ENCODE measurements around the gene OPHN1. TPM values are rescaled to one million over a fixed set of nuclear protein-coding genes. Genes with fewer than 3 reads are reported as not detected.

OPHN1 gene
- total RNA-seq, 4 donors from 2014 or later = 5.1 to 11.2 (median 8.0) TPM

DNA sequence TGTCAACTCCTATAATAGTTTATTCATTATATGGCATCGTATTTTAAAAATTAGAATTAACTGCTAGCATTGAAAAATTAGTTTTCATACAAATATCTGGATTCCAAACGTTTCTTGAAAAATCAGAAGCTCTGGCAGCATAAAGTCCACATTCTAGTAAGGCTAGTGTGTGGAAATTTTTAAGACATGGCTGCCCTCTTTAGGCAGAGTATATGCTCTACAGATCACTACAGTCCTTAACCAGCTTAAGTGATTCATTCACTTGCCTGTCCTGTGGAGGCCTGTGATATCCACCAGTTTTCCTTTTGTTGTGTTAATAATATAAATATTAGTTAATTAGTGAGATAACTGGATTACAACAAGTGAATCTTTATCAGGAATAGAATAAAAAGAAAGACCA, 287.2 kb downstream of the OPHN1 start:
- no peak for DNase-seq (ENCODE audit: extremely low spot score)
- H3K27ac ChIP-seq (replicated peaks in 1 of 4) = no peak overlapping the region
- H3K36me3 ChIP-seq = no peaks in the 10 kb centered on the region
- H3K4me1 ChIP-seq = no peaks in the 10 kb centered on the region
- H3K4me3 ChIP-seq = no peak overlapping the region
- 8% methylated on average over 2 of the region's 2 CpGs for WGBS
- intact Hi-C loops (cut with DNase I) = no loop called here
- H3K27me3 ChIP-seq = no peaks in the 10 kb centered on the region
- H3K9me3 ChIP-seq = no peaks in the 10 kb centered on the region
- TF ChIP-seq POLR2AphosphoS5 (IDR thresholded peaks at IDR 0.05) (no peak), POLR2A (IDR thresholded peaks at IDR 0.05; ENCODE audit: low read depth) (no peak), EP300 (IDR thresholded peaks at IDR 0.05) (no peak)
- TF ChIP-seq, protein P1, sequence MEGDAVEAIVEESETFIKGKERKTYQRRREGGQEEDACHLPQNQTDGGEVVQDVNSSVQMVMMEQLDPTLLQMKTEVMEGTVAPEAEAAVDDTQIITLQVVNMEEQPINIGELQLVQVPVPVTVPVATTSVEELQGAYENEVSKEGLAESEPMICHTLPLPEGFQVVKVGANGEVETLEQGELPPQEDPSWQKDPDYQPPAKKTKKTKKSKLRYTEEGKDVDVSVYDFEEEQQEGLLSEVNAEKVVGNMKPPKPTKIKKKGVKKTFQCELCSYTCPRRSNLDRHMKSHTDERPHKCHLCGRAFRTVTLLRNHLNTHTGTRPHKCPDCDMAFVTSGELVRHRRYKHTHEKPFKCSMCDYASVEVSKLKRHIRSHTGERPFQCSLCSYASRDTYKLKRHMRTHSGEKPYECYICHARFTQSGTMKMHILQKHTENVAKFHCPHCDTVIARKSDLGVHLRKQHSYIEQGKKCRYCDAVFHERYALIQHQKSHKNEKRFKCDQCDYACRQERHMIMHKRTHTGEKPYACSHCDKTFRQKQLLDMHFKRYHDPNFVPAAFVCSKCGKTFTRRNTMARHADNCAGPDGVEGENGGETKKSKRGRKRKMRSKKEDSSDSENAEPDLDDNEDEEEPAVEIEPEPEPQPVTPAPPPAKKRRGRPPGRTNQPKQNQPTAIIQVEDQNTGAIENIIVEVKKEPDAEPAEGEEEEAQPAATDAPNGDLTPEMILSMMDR (IDR thresholded peaks at IDR 0.05) = peak in 1 of 3 experiments; percentile 18

- TF ChIP-seq POLR2AphosphoS5 (IDR thresholded peaks at IDR 0.05) (no peak), EP300 (IDR thresholded peaks at IDR 0.05) (no peak), POLR2A (IDR thresholded peaks at IDR 0.05; ENCODE audit: low read depth) (no peak)
- TF ChIP-seq, protein P1 (IDR thresholded peaks at IDR 0.05) = no peak
- H3K27me3 ChIP-seq = no peaks in the 10 kb centered on the region
- H3K27ac ChIP-seq (replicated peaks in 1 of 4) = no peak overlapping the region
- H3K4me1 ChIP-seq = peaks cover 0 to 3% (median 0%) of the 10 kb centered on the region in 4 donors
- no peaks in the 10 kb centered on the region for H3K9me3 ChIP-seq
- no peaks in the 10 kb centered on the region for H3K36me3 ChIP-seq
- WGBS = 43% methylated on average over 2 of the region's 2 CpGs
- intact Hi-C loops (cut with DNase I) = no loop called here
- H3K4me3 ChIP-seq = no peak overlapping the region
- DNase-seq (ENCODE audit: extremely low spot score) = no peak
Observed at GRCh38 chrX:68139791-68140190, 293.5 kb downstream of the OPHN1 start.

- Histone ChIP-seq H3K4me3 (no peak overlapping the region), H3K4me1 (no peaks in the 10 kb centered on the region), H3K27me3 (no peaks in the 10 kb centered on the region), H3K27ac (replicated peaks in 1 of 4) (no peak overlapping the region), H3K9me3 (no peaks in the 10 kb centered on the region), H3K36me3 (no peaks in the 10 kb centered on the region)
- 82% methylated on average over 4 of the region's 4 CpGs for WGBS
- TF ChIP-seq, protein P1 (IDR thresholded peaks at IDR 0.05) = no peak
- TF ChIP-seq EP300 (IDR thresholded peaks at IDR 0.05) (no peak), POLR2A (IDR thresholded peaks at IDR 0.05; ENCODE audit: low read depth) (no peak), POLR2AphosphoS5 (IDR thresholded peaks at IDR 0.05) (no peak)
- intact Hi-C loops (cut with DNase I) = no loop called here
- no peak for DNase-seq (ENCODE audit: extremely low spot score)
Observed at GRCh38 chrX:68133181-68133580, 300.1 kb downstream of the OPHN1 start.

GRCh38 chrX:68132749-68133148, 300.5 kb downstream of the OPHN1 start:
- no peak overlapping the region for H3K4me3 ChIP-seq
- H3K27ac ChIP-seq (replicated peaks in 1 of 4) = no peak overlapping the region
- no peaks in the 10 kb centered on the region for H3K27me3 ChIP-seq
- WGBS = 92% methylated on average over 28 of the region's 29 CpGs
- H3K4me1 ChIP-seq = no peaks in the 10 kb centered on the region
- H3K36me3 ChIP-seq = no peaks in the 10 kb centered on the region
- DNase-seq (ENCODE audit: extremely low spot score) = no peak
- H3K9me3 ChIP-seq = no peaks in the 10 kb centered on the region
- intact Hi-C loops (cut with DNase I) = no loop called here
- TF ChIP-seq EP300 (IDR thresholded peaks at IDR 0.05) (no peak), POLR2A (IDR thresholded peaks at IDR 0.05; ENCODE audit: low read depth) (no peak)
- TF ChIP-seq, protein P1 (IDR thresholded peaks at IDR 0.05) = no peak

- no peaks in the 10 kb centered on the region for H3K4me1 ChIP-seq
- no peaks in the 10 kb centered on the region for H3K9me3 ChIP-seq
- no peak for DNase-seq (ENCODE audit: extremely low spot score)
- no peak for TF ChIP-seq EP300 (IDR thresholded peaks at IDR 0.05)
- TF ChIP-seq POLR2A (IDR thresholded peaks at IDR 0.05; ENCODE audit: low read depth) = no peak
- TF ChIP-seq POLR2AphosphoS5 (IDR thresholded peaks at IDR 0.05) = no peak
- TF ChIP-seq, protein P1 (IDR thresholded peaks at IDR 0.05) = no peak
- H3K27ac ChIP-seq (replicated peaks in 1 of 4) = no peak overlapping the region
- H3K4me3 ChIP-seq = no peak overlapping the region
- intact Hi-C loops (cut with DNase I) = no loop called here
- no peaks in the 10 kb centered on the region for H3K27me3 ChIP-seq
- 70% methylated on average over 2 of the region's 2 CpGs for WGBS
- no peaks in the 10 kb centered on the region for H3K36me3 ChIP-seq
Observed at GRCh38 chrX:68121835-68122234, 311.5 kb downstream of the OPHN1 start.
